Osteoblast (primary cell): ENCODE results near the gene IDUA. TPM values are rescaled to one million over a fixed set of nuclear protein-coding genes. Genes with fewer than 3 reads are reported as not detected.
A peak's percentile ranks its signal among the peaks of the same experiment; 100 is the strongest.
"Not testable (repeated sequence)": the region's sequence is repeated elsewhere in the genome, so short reads cannot be mapped to it uniquely, and the experiment has no call there.

Experiments
- DNase-seq: peaks from one replicate; pipeline ENCODE4 v3.0.0; 2011; ENCODE audit warnings: low spot score, mixed read lengths; ENCODE audit not compliant: insufficient read length; ENCODE audit errors: missing footprints
- H2AFZ ChIP-seq: 2 replicates; pipeline ENCODE4 v1.6.0; 2011; ENCODE audit warnings: mild to moderate bottlenecking, low read length
- H3K27ac ChIP-seq: 2 replicates; pipeline ENCODE4 v1.5.1; 2011; ENCODE audit warnings: mild to moderate bottlenecking, low read depth, low read length, moderate library complexity
- H3K27me3 ChIP-seq: 2 replicates; pipeline ENCODE4 v1.6.0; 2012; ENCODE audit warnings: mild to moderate bottlenecking, control low read depth, inconsistent platforms, low read length, moderate library complexity; ENCODE audit not compliant: insufficient read depth
- H3K36me3 ChIP-seq: 2 replicates; pipeline ENCODE4 v1.5.1; 2011; ENCODE audit warnings: mild to moderate bottlenecking, low read length, control low read depth, moderate library complexity; ENCODE audit not compliant: insufficient read depth
- H3K4me1 ChIP-seq: 2 replicates; pipeline ENCODE4 v1.5.1; 2011; ENCODE audit warnings: mild to moderate bottlenecking, low read length, control low read depth, moderate library complexity; ENCODE audit not compliant: insufficient read depth
- H3K4me2 ChIP-seq: 2 replicates; pipeline ENCODE4 v1.6.0; 2011; ENCODE audit warnings: mild to moderate bottlenecking, low read length; ENCODE audit not compliant: insufficient read depth
- H3K4me3 ChIP-seq: fragments of 200-600 bp; sonication (generic); 3 replicates; pipeline ENCODE4 v1.5.1; 2012; ENCODE audit warnings: mild to moderate bottlenecking, low read length, inconsistent platforms; ENCODE audit not compliant: insufficient read depth
- H3K79me2 ChIP-seq: 2 replicates; pipeline ENCODE4 v1.6.0; 2012; ENCODE audit warnings: mild to moderate bottlenecking, low read length, control low read depth, inconsistent platforms; ENCODE audit not compliant: insufficient read depth
- H3K9me3 ChIP-seq: 2 replicates; pipeline ENCODE4 v1.5.1; 2011; ENCODE audit warnings: low read depth, low read length, control low read depth
- H4K20me1 ChIP-seq: 2 replicates; pipeline ENCODE4 v1.6.0; 2012; ENCODE audit warnings: mild to moderate bottlenecking, low read length, control low read depth; ENCODE audit not compliant: insufficient read depth
- total RNA-seq: library from RNA; depleted of rRNA; stranded (reverse); fragments of >200 nt; gene quantifications from 2 replicates; pipeline ENCODE4 v1.2.3, GENCODE V29; 2012
- TF ChIP-seq, protein P1 (sequence below): IDR thresholded peaks from 2 replicates; pipeline ENCODE4 v1.5.1; 2011; ENCODE audit warnings: mild to moderate bottlenecking, low read depth, low read length, moderate library complexity; ENCODE audit errors: extremely low read depth

IDUA gene
- total RNA-seq, 1 donor: 26.4 TPM

DNA sequence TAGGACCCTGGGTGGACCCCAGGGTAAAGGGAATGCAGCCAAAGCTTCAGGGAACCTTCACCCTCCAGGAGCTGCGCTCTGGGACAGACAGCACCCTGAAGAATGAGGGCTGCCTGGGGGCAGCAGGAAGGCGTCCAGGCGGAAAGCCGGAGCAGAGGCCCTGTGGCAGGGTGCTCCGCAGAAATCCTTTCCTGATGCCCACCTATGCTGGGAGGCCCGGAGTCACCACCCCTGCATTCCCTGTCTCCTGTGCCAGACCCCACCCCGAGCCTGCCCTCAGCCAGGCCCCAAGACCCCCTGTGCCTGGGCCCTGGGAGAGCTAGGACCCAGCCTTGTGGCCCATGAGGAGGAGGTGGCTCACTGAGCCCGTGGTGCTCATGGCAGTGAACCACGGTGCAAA lies 12.2 kb upstream of the IDUA start:
- DNase-seq: no peak

DNA sequence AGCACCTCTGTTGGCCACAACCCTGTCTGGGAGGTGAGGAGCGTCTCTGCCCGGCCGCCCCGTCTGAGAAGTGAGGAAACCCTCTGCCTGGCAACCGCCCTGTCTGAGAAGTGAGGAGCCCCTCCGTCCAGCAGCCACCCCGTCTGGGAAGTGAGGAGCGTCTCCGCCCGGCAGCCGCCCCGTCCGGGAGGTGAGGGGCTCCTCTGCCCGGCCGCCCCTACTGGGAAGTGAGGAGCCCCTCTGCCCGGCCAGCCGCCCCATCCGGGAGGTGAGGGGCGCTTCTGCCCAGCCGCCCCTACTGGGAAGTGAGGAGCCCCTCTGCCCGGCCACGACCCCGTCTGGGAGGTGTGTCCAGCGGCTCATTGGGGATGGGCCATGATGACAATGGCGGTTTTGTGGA lies 10.8 kb upstream of the IDUA start:
- not testable (repeated sequence) for H2AFZ ChIP-seq, DNase-seq, H3K27ac ChIP-seq, H3K36me3 ChIP-seq, H3K9me3 ChIP-seq, H3K4me2 ChIP-seq, H3K4me3 ChIP-seq, H3K27me3 ChIP-seq
- peaks cover 13% of the 10 kb centered on the region for H3K79me2 ChIP-seq
- H4K20me1 ChIP-seq: peaks cover 16% of the 10 kb centered on the region
- peaks cover 15% of the 10 kb centered on the region for H3K4me1 ChIP-seq

More for the DNA sequence above, 12.2 kb upstream of the IDUA start:
- no peak overlapping the region for H3K27ac ChIP-seq
- H3K4me2 ChIP-seq: no peak overlapping the region
- no peaks in the 10 kb centered on the region for H3K9me3 ChIP-seq
- peaks cover 21% of the 10 kb centered on the region for H3K79me2 ChIP-seq
- H3K4me3 ChIP-seq: no peak overlapping the region
- H3K4me1 ChIP-seq: peaks cover 15% of the 10 kb centered on the region
- H3K36me3 ChIP-seq: no peaks in the 10 kb centered on the region
- peaks cover 26% of the 10 kb centered on the region for H4K20me1 ChIP-seq
- H3K27me3 ChIP-seq: no peaks in the 10 kb centered on the region
- H2AFZ ChIP-seq: no peak overlapping the region
- TF ChIP-seq, protein P1, sequence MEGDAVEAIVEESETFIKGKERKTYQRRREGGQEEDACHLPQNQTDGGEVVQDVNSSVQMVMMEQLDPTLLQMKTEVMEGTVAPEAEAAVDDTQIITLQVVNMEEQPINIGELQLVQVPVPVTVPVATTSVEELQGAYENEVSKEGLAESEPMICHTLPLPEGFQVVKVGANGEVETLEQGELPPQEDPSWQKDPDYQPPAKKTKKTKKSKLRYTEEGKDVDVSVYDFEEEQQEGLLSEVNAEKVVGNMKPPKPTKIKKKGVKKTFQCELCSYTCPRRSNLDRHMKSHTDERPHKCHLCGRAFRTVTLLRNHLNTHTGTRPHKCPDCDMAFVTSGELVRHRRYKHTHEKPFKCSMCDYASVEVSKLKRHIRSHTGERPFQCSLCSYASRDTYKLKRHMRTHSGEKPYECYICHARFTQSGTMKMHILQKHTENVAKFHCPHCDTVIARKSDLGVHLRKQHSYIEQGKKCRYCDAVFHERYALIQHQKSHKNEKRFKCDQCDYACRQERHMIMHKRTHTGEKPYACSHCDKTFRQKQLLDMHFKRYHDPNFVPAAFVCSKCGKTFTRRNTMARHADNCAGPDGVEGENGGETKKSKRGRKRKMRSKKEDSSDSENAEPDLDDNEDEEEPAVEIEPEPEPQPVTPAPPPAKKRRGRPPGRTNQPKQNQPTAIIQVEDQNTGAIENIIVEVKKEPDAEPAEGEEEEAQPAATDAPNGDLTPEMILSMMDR: no peak

DNA sequence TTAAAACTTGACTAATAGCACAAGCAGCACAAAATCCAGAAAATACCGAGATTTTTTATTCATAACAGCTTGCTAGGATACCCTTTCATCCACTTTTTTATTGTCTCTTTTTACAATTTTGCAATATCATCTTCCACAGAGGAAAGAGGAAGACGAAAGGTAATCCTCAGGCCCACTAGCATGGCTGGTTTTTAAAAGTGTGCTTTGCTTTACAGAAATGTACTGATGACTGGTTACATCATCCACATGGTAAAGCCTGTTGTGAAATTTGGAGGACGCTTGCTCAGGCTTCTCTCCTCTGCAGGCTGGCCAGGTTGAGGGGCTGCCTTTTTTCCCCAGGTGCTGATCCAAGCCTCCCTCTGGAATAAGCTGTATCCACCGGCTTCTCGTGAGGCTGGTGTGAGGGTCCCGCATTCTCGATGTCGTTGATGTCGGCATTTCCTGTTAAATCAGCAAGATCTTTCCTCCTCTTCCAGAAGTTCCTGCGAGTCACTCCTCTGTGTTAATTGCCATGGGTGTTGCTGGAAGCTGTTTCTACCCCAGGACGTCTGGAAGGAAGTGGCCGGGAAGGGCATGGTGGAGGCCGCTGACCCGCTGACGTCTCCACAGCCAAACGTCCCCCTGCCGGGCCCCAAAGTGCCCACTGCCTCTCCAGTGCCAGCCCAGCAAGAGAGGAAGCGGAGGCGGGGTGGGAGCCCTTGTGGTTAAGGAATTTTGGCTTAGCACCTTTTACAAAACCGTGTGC lies 7.7 kb upstream of the IDUA start:
- Histone ChIP-seq H3K4me1 (peaks cover 6% of the 10 kb centered on the region), H4K20me1 (no peaks in the 10 kb centered on the region), H3K27me3 (no peaks in the 10 kb centered on the region), H2AFZ (peak overlapping the region; percentile 89), H3K27ac (no peak overlapping the region), H3K9me3 (no peaks in the 10 kb centered on the region), H3K36me3 (no peaks in the 10 kb centered on the region), H3K79me2 (no peaks in the 10 kb centered on the region), H3K4me3 (peak overlapping the region; percentile 48), H3K4me2 (peak overlapping the region; percentile 60)
- TF ChIP-seq, protein P1: no peak
- DNase-seq: peak; percentile 96

DNA sequence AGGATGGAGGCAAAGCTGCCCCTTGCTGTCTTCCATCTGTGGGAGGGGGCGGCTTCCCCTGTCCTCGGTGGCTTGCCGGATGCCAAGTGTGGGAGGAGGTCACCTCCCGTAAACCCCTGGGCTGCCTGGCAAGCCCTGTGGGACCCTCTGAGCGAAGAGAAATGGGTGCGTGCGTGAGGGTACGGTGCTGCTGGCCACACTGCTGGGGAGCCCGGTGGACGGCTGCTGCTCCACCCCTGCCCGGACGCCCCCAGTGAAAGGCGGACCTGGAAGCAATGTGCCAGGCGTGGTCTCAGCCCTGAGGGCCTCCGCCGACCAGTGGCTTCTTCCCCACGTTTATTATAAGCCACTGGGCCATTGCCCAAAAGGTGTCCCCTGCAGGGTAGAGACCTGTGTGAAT lies 4.6 kb upstream of the IDUA start:
- H3K27ac ChIP-seq: no peak overlapping the region
- H2AFZ ChIP-seq: no peak overlapping the region
- H3K4me3 ChIP-seq: no peak overlapping the region
- no peak for DNase-seq
- no peak overlapping the region for H3K4me2 ChIP-seq
- H4K20me1 ChIP-seq: no peaks in the 10 kb centered on the region
- no peaks in the 10 kb centered on the region for H3K27me3 ChIP-seq
- no peaks in the 10 kb centered on the region for H3K9me3 ChIP-seq
- H3K4me1 ChIP-seq: peaks cover 23% of the 10 kb centered on the region
- no peaks in the 10 kb centered on the region for H3K36me3 ChIP-seq
- TF ChIP-seq, protein P1: no peak
- peaks cover 2% of the 10 kb centered on the region for H3K79me2 ChIP-seq
